ENCODE data around the gene KRT1.

DNA sequence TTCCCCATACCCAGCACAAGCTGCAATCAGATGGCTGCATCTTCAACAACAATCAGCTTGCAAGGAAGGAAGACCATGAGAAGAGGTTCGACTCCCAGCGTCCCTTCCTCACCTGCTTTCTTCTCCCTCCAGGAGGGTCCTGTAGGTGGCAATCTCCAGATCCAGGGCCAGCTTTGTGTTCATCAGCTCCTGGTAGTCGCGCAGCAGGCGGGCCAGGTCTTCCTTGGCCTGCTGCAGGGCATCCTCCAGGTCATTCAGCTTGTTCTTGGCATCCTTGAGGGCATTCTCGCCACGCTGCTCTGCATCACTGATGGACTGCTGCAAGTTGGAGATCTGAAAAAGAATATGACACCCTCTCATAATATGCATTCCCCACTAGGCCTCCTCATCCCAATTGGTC, 4.0 kb downstream of the KRT1 start:
- TF ChIP-seq, protein P1, sequence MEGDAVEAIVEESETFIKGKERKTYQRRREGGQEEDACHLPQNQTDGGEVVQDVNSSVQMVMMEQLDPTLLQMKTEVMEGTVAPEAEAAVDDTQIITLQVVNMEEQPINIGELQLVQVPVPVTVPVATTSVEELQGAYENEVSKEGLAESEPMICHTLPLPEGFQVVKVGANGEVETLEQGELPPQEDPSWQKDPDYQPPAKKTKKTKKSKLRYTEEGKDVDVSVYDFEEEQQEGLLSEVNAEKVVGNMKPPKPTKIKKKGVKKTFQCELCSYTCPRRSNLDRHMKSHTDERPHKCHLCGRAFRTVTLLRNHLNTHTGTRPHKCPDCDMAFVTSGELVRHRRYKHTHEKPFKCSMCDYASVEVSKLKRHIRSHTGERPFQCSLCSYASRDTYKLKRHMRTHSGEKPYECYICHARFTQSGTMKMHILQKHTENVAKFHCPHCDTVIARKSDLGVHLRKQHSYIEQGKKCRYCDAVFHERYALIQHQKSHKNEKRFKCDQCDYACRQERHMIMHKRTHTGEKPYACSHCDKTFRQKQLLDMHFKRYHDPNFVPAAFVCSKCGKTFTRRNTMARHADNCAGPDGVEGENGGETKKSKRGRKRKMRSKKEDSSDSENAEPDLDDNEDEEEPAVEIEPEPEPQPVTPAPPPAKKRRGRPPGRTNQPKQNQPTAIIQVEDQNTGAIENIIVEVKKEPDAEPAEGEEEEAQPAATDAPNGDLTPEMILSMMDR (IDR thresholded peaks at IDR 0.05; ENCODE audit: low read length): no peak
- no peak for TF ChIP-seq EZH2 (optimal IDR thresholded peaks at IDR 0.05; ENCODE audit: low read depth, low read length)
- no peak for TF ChIP-seq EZH2phosphoT487 (IDR thresholded peaks at IDR 0.05; ENCODE audit: low read length)
